HEK293 (cell line): ENCODE data around the gene SLC25A45.

Source experiments
- CTCF ChIA-PET: fragments of 350-600 bp; formaldehyde crosslinking; extraction: SDS; loops from one replicate; lab custom pipeline; 2021; ENCODE audit warnings: antibody characterized with exemption; lab: Yijun Ruan, JAX
- POLR2A ChIA-PET: fragments of 300-600 bp; formaldehyde crosslinking; extraction: SDS; loops from one replicate; lab custom pipeline; 2020; ENCODE audit warnings: antibody characterized with exemption, inconsistent platforms; lab: Yijun Ruan, JAX
- H3K27ac ChIP-seq: fragments of 200-500 bp; sonication (Bioruptor generic); 2 replicates; pipeline ENCODE4 v1.5.1; 2014; ENCODE audit warnings: low read depth, low read length, control low read depth, inconsistent platforms; ENCODE audit errors: extremely low read depth
- H3K36me3 ChIP-seq, 2 experiments: fragments of 200-500 bp in 1 of 2; sonication (Bioruptor generic) in 1 of 2; 1 replicate in 1 of 2; 2 replicates in 1 of 2; pipeline ENCODE4 v1.5.1; 2014 to 2017; ENCODE audit warnings: inconsistent platforms in 2 of 2, low read length in 2 of 2; ENCODE audit not compliant: control insufficient read depth in 2 of 2, insufficient read depth in 1 of 2
- H3K4me1 ChIP-seq: fragments of 200-500 bp; sonication (Bioruptor generic); 2 replicates; pipeline ENCODE4 v1.5.1; 2014; ENCODE audit warnings: mild to moderate bottlenecking, low read length, inconsistent platforms; ENCODE audit not compliant: control insufficient read depth, insufficient read depth
- H3K4me3 ChIP-seq: 2 replicates; pipeline ENCODE4 v1.5.1; 2011; ENCODE audit warnings: low read depth, mild to moderate bottlenecking, control low read depth, low read length, moderate library complexity
- H3K9me3 ChIP-seq: fragments of 200-500 bp; sonication (Bioruptor generic); 2 replicates; pipeline ENCODE4 v1.5.1; 2014; ENCODE audit warnings: low read depth, low read length, inconsistent platforms; ENCODE audit not compliant: control insufficient read depth, insufficient read depth
- GLI4 ChIP-seq: fragments of 450-650 bp; formaldehyde crosslinking; IDR thresholded peaks from 2 replicates; pipeline ENCODE4 v1.5.1; 2016; ENCODE audit warnings: missing biosample characterization, missing genetic modification characterization
- KLF7 ChIP-seq: fragments of 450-650 bp; formaldehyde crosslinking; IDR thresholded peaks from 2 replicates; pipeline ENCODE4 v1.5.1; 2016; ENCODE audit warnings: missing biosample characterization, missing genetic modification characterization, borderline replicate concordance
- KLF8 ChIP-seq: fragments of 450-650 bp; formaldehyde crosslinking; IDR thresholded peaks from 2 replicates; pipeline ENCODE4 v1.5.1; 2016; ENCODE audit warnings: missing biosample characterization, missing genetic modification characterization
- MEIS1 ChIP-seq: sonication (generic); formaldehyde crosslinking; IDR thresholded peaks from 2 replicates; pipeline ENCODE4 v1.8.1; 2022; ENCODE audit warnings: missing genetic modification reagents, mild to moderate bottlenecking, borderline replicate concordance
- SCRT2 ChIP-seq: fragments of 450-650 bp; formaldehyde crosslinking; IDR thresholded peaks from 2 replicates; pipeline ENCODE4 v1.5.1; 2016; ENCODE audit warnings: missing biosample characterization, missing genetic modification characterization
- WT1 ChIP-seq: fragments of 450-650 bp; formaldehyde crosslinking; IDR thresholded peaks from 2 replicates; pipeline ENCODE4 v1.5.1; 2016; ENCODE audit warnings: missing biosample characterization, missing genetic modification characterization
- ZBTB17 ChIP-seq: fragments of 450-650 bp; formaldehyde crosslinking; IDR thresholded peaks from 2 replicates; pipeline ENCODE4 v1.5.1; 2016; ENCODE audit warnings: missing biosample characterization, missing genetic modification characterization
- ZNF184 ChIP-seq: fragments of 450-650 bp; IDR thresholded peaks from 2 replicates; pipeline ENCODE4 v1.5.1; 2018; ENCODE audit warnings: missing biosample characterization, mild to moderate bottlenecking, missing genetic modification characterization
- ZNF239 ChIP-seq: fragments of 450-650 bp; formaldehyde crosslinking; IDR thresholded peaks from 2 replicates; pipeline ENCODE4 v1.5.1; 2016; ENCODE audit warnings: missing biosample characterization, missing genetic modification characterization
- ZNF248 ChIP-seq: fragments of 450-650 bp; formaldehyde crosslinking; IDR thresholded peaks from 2 replicates; pipeline ENCODE4 v1.5.1; 2017; ENCODE audit warnings: missing biosample characterization, missing genetic modification characterization
- ZNF366 ChIP-seq: fragments of 450-650 bp; formaldehyde crosslinking; conservative IDR thresholded peaks from 2 replicates; pipeline ENCODE4 v1.5.1; 2016; ENCODE audit warnings: missing biosample characterization, missing genetic modification characterization
- ZNF394 ChIP-seq: fragments of 450-650 bp; formaldehyde crosslinking; IDR thresholded peaks from 2 replicates; pipeline ENCODE4 v1.5.1; 2016; ENCODE audit warnings: missing biosample characterization, missing genetic modification characterization, mild to moderate bottlenecking, moderate library complexity, borderline replicate concordance
- ZNF510 ChIP-seq: fragments of 450-650 bp; formaldehyde crosslinking; IDR thresholded peaks from 2 replicates; pipeline ENCODE4 v1.5.1; 2018; ENCODE audit warnings: mild to moderate bottlenecking, missing genetic modification characterization, missing biosample characterization; ENCODE audit not compliant: insufficient replicate concordance
- ZNF560 ChIP-seq: fragments of 450-650 bp; formaldehyde crosslinking; IDR thresholded peaks from 2 replicates; pipeline ENCODE4 v1.5.1; 2017; ENCODE audit warnings: missing biosample characterization, missing genetic modification characterization, borderline replicate concordance
- ZNF621 ChIP-seq: fragments of 450-650 bp; formaldehyde crosslinking; IDR thresholded peaks from 2 replicates; pipeline ENCODE4 v1.5.1; 2017; ENCODE audit warnings: missing biosample characterization, missing genetic modification characterization
- ZNF664 ChIP-seq: fragments of 450-650 bp; formaldehyde crosslinking; IDR thresholded peaks from 2 replicates; pipeline ENCODE4 v1.5.1; 2016; ENCODE audit warnings: missing biosample characterization, missing genetic modification characterization
- ZNF707 ChIP-seq: fragments of 450-650 bp; formaldehyde crosslinking; IDR thresholded peaks from 2 replicates; pipeline ENCODE4 v1.5.1; 2016; ENCODE audit warnings: missing biosample characterization, missing genetic modification characterization
- ZNF776 ChIP-seq: fragments of 450-650 bp; formaldehyde crosslinking; IDR thresholded peaks from 2 replicates; pipeline ENCODE4 v1.5.0; 2017; ENCODE audit warnings: missing biosample characterization, missing genetic modification characterization, borderline replicate concordance
- ZNF792 ChIP-seq: fragments of 450-650 bp; formaldehyde crosslinking; IDR thresholded peaks from 2 replicates; pipeline ENCODE4 v1.5.1; 2016; ENCODE audit warnings: missing biosample characterization, missing genetic modification characterization
- TF ChIP-seq, protein P1 (sequence below): fragments of 450-650 bp; formaldehyde crosslinking; IDR thresholded peaks from 2 replicates; pipeline ENCODE4 v1.5.1; 2016; ENCODE audit warnings: missing biosample characterization, missing genetic modification characterization
- TF ChIP-seq, protein P2 (sequence below): fragments of 450-650 bp; formaldehyde crosslinking; IDR thresholded peaks from 2 replicates; pipeline ENCODE4 v1.5.1; 2016; ENCODE audit warnings: missing biosample characterization, missing genetic modification characterization, borderline replicate concordance

SLC25A45 gene

DNA sequence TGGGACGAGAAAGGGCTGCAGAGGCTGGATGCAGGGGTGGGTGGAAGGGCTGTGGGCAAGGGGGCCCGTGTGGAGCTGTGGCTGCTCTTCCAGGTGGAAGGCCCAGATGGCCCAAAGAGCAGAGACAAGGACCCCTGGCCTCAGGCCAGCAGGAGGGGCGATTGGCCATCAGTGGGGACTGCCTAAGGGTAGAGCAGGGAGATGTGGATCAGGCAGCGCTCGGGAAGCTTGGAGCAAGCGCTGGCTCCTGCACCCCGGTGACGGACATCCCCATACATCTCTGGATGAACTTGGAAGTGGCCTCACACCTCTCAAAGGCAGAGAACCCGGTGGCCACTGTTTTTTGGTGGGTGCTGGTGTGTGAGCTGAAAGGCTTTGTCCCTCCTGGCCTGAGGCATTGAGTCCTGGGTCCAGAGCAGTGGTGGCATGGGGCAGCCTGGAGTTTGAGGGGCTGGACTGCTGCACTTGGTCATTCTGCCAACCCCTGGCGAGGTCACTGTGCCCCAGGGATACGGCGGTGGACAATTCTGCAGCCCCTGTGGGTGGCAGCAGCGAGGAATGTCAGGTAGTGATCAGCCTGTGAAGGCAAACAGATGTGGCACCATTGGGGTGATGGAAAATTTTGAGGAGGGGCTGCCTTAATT lies 9.9 kb upstream of the SLC25A45 start (continued):
- TF ChIP-seq, protein P1, sequence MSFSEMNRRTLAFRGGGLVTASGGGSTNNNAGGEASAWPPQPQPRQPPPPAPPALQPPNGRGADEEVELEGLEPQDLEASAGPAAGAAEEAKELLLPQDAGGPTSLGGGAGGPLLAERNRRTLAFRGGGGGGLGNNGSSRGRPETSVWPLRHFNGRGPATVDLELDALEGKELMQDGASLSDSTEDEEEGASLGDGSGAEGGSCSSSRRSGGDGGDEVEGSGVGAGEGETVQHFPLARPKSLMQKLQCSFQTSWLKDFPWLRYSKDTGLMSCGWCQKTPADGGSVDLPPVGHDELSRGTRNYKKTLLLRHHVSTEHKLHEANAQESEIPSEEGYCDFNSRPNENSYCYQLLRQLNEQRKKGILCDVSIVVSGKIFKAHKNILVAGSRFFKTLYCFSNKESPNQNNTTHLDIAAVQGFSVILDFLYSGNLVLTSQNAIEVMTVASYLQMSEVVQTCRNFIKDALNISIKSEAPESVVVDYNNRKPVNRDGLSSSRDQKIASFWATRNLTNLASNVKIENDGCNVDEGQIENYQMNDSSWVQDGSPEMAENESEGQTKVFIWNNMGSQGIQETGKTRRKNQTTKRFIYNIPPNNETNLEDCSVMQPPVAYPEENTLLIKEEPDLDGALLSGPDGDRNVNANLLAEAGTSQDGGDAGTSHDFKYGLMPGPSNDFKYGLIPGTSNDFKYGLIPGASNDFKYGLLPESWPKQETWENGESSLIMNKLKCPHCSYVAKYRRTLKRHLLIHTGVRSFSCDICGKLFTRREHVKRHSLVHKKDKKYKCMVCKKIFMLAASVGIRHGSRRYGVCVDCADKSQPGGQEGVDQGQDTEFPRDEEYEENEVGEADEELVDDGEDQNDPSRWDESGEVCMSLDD (tag by site-specific recombination): no peak
- no peak for TF ChIP-seq ZNF560
- TF ChIP-seq, protein P2, sequence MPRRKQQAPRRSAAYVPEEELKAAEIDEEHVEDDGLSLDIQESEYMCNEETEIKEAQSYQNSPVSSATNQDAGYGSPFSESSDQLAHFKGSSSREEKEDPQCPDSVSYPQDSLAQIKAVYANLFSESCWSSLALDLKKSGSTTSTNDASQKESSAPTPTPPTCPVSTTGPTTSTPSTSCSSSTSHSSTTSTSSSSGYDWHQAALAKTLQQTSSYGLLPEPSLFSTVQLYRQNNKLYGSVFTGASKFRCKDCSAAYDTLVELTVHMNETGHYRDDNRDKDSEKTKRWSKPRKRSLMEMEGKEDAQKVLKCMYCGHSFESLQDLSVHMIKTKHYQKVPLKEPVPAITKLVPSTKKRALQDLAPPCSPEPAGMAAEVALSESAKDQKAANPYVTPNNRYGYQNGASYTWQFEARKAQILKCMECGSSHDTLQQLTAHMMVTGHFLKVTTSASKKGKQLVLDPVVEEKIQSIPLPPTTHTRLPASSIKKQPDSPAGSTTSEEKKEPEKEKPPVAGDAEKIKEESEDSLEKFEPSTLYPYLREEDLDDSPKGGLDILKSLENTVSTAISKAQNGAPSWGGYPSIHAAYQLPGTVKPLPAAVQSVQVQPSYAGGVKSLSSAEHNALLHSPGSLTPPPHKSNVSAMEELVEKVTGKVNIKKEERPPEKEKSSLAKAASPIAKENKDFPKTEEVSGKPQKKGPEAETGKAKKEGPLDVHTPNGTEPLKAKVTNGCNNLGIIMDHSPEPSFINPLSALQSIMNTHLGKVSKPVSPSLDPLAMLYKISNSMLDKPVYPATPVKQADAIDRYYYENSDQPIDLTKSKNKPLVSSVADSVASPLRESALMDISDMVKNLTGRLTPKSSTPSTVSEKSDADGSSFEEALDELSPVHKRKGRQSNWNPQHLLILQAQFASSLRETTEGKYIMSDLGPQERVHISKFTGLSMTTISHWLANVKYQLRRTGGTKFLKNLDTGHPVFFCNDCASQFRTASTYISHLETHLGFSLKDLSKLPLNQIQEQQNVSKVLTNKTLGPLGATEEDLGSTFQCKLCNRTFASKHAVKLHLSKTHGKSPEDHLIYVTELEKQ: no peak
- TF ChIP-seq ZNF184: no peak
- TF ChIP-seq ZNF394 (tag by site-specific recombination): no peak
- no peak for TF ChIP-seq ZNF621 (tag by site-specific recombination)
- TF ChIP-seq, all 188 proteins: peak for 0

DNA sequence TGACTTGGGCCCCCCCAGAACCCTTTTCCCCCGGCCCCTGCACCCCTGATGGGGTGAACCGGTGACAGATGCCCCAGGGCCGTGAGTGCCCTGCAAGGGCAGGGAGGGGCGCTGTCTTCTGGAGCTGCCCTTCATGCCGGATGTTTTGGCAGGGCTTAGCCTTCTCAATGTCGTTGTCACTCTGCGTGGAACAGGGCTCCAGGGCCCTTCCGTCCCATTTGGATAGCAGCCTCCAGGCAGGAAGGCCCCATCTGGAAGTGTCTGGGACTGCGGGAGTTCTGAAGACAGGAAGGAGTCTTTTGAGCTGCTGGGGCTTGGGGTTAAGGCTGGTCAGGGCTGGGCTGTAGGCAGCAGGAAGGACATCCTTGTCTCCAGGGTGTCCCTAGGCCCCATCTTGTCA lies 8.6 kb upstream of the SLC25A45 start:
- TF ChIP-seq SCRT2 (tag by site-specific recombination) (no peak), ZNF239 (tag by site-specific recombination) (no peak), KLF7 (tag by site-specific recombination) (no peak), ZNF792 (no peak), GLI4 (tag by site-specific recombination) (no peak), ZNF707 (tag by site-specific recombination) (no peak), MEIS1 (CRISPR knock-in tag) (no peak), ZNF366 (no peak), ZNF248 (tag by site-specific recombination) (no peak), ZBTB17 (tag by site-specific recombination) (no peak), WT1 (tag by site-specific recombination) (no peak), ZNF664 (tag by site-specific recombination) (no peak), KLF8 (no peak), ZNF510 (tag by site-specific recombination) (no peak), ZNF776 (tag by site-specific recombination) (no peak)
- TF ChIP-seq, protein P1 (tag by site-specific recombination): no peak
- Histone ChIP-seq H3K27ac (no peak overlapping the region), H3K9me3 (no peaks in the 10 kb centered on the region), H3K4me1 (no peaks in the 10 kb centered on the region; the same call in 1 of the 2 replicates), H3K36me3 (peaks cover 0 to 58% of the 10 kb centered on the region in 2 experiments; a peak in 1 of 3 replicates), H3K4me3 (no peak overlapping the region)
- POLR2A ChIA-PET: interaction anchor here (1.1 to 1.7 kb wide), 3 partner anchors 28 to 111 kb away, joined by 3 to 5 read pairs (median 4); no protein-coding TSS in a partner anchor
- CTCF ChIA-PET: interaction anchor here (0.6 to 1.4 kb wide), 4 partner anchors 20 to 113 kb away, joined by 3 to 4 read pairs (median 3); no protein-coding TSS in a partner anchor
